ENCODE measurements around the gene FTSJ3.
"Not testable (repeated sequence)": the region's sequence is repeated elsewhere in the genome, so short reads cannot be mapped to it uniquely, and the experiment has no call there.

FTSJ3 gene, protein sequence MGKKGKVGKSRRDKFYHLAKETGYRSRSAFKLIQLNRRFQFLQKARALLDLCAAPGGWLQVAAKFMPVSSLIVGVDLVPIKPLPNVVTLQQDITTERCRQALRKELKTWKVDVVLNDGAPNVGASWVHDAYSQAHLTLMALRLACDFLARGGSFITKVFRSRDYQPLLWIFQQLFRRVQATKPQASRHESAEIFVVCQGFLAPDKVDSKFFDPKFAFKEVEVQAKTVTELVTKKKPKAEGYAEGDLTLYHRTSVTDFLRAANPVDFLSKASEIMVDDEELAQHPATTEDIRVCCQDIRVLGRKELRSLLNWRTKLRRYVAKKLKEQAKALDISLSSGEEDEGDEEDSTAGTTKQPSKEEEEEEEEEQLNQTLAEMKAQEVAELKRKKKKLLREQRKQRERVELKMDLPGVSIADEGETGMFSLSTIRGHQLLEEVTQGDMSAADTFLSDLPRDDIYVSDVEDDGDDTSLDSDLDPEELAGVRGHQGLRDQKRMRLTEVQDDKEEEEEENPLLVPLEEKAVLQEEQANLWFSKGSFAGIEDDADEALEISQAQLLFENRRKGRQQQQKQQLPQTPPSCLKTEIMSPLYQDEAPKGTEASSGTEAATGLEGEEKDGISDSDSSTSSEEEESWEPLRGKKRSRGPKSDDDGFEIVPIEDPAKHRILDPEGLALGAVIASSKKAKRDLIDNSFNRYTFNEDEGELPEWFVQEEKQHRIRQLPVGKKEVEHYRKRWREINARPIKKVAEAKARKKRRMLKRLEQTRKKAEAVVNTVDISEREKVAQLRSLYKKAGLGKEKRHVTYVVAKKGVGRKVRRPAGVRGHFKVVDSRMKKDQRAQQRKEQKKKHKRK

DNA sequence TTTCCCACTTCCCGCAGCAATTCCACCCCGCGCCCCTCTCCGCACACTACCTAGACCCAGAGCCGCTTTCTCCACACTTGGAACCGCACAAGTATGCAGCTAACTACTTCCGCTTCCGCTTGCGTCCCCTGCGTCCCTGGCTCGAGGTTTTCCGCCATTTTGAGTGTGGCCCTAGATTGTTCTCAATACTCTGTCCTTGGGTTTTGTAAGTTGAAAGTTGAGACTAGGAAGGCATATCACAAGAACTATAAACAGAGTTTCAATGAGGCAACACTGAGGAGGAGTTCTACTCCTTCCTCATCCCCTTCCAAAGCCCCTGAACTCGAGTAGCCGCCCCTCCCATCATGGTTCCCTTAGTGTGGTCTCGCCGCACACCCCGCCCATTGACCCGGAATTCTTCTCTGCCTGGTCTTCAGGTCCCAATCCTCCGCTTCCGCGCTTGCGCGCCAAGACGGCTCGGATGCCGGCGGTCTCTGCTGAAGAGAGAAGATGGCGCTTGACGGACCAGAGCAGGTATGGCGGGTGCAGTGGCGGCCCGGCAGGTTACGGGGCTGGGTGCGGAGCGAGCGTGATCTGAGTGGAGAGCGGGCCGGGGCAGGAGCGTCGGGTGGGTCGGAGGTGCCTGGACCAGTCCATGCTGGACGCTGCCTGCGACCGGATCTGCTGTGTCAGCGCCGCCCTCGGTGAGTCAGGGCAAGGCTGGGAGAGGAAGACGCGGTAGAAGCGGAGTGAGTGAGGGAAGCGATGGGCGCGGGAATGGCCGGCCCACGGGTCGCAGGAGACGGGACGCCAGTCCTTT lies at the start of gene FTSJ3, which contains the start of gene PSMC5:
Gene FTSJ3 (minus strand): TSS at position 662 of the 799 bp plus-strand sequence. CDS start 761 bp downstream, outside the sequence.
Gene PSMC5 (plus strand): TSS at position 430 of the 799 bp plus-strand sequence. CDS start 60 bp downstream, at position 490.
- peak; percentile 96 for DNase-seq

DNA sequence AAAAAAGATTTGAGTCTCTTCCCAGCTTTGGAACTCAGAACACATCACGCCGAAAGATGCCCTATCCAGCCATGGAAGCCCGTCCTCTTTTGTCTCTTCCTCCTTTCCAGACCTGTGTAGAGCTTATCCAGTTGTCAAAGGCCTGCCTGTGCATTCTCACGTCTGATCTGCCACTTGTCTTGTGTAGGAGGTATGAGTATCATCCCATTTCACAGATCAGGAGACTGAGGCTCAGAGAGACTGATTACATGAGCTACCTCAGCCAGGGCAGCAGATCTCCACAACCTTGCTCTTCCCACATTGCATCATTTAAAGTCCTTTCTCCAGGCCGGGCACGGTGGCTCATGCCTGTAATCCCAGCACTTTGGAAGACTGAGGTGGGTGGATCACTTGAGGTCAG lies 47.2 kb upstream of the FTSJ3 start:
- DNase-seq = not testable (repeated sequence)

DNA sequence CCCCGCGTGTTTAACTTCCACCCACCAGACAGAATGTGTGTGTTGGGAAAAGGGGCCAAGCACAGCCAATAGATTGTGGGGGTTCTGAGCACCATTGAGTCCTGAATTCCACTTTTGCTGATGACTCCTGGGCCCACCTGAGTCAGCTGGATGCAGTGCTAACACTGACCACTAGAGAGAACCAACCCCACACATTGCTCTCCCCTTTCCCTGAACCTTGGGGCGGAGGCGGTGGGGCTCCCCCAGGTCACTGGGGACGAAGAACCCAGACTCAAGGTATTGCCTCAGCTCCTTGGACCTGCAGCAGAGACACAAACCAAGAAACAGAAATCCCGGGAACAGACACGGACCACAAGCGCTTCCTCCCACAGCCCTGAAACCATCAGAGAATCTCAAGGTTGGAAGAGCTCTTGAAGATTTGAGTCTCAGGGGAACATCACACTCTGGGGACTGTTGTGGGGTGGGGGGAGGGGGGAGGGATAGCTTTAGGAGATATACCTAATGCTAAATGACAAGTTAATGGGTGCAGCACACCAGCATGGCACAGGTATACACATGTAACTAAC lies 46.7 kb upstream of the FTSJ3 start:
- DNase-seq = not testable (repeated sequence)

DNA sequence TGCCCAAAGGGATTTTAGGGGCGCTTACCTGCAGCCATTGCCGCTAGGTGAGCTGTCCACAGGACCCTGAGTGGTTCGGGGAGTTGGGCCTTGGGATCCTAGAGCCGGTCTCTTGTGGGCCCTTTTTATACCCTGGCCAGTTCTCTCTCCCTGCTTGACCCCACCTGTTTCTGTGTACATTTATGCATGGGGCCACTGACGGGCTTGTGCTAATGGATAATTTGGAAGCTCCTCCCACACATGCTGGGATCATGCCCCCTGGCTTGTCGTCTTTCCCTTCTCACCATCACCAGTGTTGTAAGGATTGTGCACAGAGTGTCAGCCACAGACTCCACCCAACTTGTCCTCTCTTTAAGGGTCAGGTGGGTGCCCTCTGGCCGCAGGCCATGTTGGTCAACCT lies 46.1 kb upstream of the FTSJ3 start, which contains the start of gene CSH2:
Gene CSH2 (minus strand): TSS at position 101 of the 400 bp plus-strand sequence. CDS start 63 bp downstream, at position 38.
- not testable (repeated sequence) for DNase-seq

DNA sequence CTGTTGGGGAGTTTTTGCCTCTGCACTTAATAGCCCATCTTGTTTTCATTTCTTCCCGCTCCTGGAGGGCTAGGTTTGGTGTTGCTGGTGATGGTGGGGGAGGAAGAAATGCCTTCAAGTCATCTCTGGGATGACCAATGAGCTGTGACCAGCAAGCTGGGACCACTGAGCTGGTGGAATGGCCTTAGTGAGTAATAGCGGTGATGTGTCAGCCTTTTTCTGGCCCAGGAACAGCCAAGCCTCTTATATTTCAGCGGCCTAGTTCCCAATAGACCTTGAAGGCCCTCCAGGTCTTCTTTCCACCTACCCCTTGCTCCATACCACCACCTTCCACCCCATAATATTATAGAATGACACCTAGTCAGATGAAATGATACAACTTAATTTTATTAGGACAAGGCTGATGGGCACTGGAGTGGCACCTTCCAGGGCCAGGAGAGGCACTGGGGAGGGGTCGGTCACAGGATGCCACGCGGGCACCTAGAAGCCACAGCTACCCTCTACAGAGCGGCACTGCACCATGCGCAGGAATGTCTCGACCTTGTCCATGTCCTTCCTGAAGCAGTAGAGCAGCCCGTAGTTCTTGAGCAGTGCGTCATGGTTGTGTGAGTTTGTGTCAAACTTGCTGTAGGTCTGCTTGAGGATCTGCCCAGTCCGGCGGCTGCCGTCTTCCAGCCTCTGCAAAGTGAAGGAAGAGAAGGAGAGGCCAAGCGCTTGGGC lies 44.3 kb upstream of the FTSJ3 start:
- DNase-seq = peak; percentile 15

DNA sequence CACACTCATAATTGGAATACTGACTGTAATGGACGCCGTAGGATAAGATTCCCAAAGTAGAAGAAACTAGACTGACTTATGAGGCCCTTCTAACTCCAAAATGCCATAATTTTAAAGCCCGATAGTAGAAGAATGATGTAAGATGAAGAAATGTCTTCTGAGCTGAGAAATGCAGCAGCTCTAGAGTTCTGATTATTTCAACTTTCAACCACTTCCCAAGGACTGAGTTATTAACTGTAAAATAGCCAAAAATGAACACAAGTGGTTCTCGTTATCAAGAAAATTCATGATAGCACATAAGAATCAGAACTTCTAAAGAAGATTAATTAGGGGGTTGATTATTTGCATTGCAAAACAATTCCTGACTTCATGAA lies 42.8 kb upstream of the FTSJ3 start:
- DNase-seq = not testable (repeated sequence)

DNA sequence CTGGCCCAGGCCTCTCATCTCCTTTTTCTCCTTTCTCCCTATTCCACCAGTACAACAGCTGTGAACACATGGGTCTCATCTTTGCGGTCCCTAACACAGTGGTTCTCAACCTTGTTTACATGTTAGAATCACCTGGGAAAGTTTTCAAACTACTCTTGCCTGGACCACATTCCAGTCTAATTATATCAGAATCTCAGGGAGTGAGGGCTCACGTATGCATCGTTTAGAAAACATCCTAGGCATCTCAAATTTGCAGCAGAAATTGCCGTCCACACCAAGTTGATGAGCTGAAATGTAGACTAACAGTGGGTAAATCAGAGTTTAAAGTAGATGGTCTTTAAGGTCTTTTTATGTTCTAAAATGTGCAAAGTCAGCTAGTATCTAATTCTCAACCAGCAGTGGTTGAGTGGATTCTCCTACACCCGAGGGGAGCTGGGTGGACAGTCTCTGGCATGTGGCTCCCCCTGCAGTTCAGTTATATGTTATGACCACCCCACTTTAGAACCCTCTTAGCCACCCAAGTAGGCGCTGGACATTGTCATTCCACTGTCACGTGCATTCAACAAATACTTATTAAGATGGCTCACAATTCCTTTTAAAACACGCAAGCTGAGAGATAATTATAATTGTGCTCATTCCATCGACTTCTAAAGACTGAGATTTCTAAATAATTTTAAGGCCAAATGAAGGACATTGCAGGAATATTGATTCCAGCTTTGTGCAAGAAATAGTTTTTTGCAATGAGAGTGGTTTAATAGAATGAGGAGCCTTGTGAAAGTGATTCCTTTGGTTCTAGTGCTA lies 42.2 kb upstream of the FTSJ3 start:
- peak; percentile 54 for DNase-seq

DNA sequence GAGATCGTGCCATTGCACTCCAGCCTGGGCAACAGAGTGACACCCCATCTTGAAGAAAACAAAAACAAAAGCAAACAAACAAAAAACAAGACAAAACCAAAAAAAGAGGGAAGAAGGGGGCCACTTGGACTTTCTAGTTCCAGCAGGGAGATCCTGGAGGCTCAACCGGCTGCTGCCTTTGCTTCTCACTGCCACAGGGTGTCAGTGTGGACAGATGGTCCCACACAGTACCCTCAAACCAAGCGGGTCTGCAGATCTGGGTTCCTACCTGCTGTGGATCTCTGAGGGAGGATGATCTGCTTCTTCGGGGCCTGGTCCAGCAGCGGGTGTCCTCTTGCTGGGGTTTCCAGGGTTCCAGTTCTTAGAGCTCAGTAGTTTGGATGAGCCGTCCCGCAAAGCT lies 39.2 kb upstream of the FTSJ3 start:
- not testable (repeated sequence) for DNase-seq

DNA sequence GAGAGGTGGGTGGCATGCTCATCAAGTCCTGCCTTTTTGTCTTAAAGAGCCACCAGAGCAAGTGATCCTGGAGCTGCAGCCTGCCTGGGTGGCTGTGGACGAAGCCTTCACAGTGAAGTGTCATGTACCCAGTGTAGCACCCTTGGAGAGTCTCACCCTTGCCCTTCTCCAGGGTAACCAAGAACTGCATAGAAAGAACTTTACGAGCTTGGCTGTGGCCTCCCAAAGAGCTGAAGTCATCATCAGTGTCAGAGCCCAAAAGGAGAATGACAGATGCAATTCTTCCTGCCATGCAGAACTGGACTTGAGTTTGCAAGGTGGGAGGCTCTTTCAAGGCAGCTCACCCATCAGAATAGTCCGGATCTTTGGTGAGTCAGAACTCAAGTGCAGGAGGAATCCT lies 31.8 kb upstream of the FTSJ3 start:
- no peak for DNase-seq

DNA sequence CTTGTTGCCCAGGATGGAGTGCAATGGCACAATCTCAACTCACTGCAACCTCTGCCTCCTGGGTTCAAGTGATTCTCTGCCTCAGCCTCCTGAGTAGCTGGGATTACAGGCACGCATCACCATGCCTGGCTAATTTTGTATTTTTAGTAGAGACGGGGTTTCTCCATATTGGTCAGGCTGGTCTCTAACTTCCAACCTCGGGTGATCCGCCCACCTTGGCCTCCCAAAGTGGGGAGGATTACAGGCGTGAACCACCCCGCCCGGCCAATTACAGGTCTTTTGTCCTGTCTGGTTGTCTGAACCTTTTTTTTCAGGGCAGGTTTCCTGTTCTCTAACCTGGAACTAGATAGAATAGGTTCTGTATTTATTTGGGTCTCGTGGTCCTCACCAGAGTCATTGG lies 29.0 kb upstream of the FTSJ3 start:
- not testable (repeated sequence) for DNase-seq

DNA sequence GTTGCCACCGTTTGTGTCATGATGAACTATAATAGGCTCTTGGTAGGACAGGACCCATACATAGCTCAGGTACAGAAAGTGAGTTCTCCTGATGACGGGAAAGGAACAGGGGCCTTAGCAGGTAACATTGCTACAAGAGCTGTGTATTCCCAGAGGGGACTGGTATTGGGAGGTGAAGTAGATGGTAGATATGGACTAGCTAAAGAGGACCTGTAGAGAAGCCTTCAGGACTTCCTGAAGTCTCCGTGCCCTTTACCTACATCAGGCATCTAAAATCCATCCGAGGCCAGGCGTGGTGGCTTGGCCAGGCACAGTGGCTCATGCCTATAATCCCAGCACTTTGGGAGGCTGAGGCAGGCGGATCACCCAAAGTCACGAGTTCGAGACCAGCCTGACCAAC lies 27.7 kb upstream of the FTSJ3 start:
- DNase-seq = no peak

DNA sequence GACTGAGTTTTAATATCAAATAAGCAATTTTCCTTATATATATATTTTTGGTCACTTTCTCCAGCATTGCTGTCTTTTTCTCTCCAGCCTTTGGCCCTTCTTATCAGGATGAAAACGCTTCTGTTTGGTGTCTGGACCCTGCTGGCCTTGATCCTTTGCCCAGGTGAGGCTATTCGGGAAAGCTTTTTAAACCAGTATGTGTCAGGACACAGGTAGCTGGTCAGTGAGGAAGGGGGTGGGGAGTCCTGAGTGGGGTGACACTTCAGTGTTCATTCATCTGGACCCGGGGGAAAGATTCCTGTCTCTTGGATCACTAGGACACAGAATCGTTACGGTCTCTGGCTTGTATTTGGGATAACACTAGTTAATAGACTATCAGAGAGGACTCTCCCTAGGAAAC lies 27.2 kb upstream of the FTSJ3 start:
- DNase-seq = no peak

DNA sequence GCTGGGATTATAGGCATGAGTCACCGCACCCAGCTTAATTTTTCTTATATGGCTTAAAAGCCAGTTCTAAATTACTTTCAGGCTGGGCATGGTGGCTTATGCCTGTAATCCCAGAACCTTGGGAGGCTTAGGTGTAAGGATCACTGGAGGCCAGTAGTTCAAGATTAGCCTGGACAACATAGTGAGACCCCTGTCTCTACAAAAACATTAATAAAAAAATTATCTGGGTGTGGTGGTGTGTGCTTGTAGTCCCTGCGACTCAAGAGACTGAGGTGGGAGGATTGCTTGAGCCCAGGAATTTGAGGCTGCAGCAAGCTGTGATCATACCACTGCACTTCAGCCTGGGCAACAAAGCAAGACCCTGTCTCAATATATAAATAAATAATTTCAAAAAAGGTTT lies 25.8 kb upstream of the FTSJ3 start:
- no peak for DNase-seq

DNA sequence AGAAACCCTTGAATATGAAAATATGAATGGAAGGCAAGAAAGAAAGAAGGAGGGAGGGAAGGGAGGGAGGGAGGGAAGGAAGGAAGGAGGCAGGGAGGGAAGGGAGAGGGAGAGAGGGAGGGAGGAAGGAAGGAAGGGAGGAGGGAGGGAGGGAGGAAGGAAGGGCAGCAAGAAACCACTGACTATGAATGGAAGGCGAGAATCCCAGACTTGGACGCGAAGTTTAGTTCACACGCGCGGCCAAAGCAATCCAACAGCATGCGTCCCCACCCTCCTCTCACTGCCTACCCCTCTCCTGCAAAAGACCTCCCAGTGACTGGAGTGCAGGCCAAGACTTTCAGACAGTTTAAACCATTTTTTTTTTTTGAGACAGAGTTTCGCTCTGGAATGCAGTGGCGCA lies 22.9 kb upstream of the FTSJ3 start:
- no peak for DNase-seq

DNA sequence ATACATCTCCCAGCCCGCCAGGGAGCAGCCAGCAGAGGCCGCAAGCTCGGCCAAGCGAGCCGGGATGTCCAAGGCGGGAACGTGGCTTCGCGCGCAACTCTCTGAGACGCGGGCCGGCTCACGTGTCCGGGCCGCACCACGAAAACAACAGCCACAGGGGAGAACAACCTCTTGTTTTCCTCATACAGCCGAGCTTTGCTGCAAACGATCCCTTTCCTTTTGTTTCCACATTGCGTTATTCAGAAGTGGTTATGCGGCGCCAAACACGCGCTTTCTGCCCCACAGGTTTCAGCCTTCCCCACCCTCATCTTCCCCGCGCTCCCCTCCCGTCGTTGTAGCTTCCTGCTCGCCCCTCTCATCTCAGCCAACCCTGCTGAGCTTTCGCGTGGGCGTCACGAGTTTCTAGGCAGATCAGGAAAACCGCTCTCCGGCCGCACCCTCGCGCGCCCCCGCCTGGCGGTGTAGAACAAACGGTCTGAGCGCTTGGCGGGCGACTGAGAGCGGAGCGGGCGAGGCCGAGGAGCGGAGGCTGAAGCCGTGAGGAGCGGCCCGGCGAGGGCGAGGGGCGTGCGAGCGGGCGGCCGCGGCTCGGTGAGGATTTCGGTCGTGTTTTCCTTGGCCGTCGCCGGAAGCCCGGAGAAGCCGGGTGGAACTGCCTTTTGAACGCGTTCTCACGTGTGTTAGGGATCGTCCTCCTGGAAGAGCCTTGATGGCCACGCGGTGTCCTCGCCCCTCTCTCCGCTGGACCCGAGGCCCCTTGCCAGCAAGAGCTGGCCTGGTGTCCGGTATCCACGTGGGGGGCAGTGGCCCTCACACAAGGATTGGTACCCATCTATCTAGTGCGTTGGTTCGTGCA lies 21.6 kb upstream of the FTSJ3 start:
- peak; percentile 86 for DNase-seq

DNA sequence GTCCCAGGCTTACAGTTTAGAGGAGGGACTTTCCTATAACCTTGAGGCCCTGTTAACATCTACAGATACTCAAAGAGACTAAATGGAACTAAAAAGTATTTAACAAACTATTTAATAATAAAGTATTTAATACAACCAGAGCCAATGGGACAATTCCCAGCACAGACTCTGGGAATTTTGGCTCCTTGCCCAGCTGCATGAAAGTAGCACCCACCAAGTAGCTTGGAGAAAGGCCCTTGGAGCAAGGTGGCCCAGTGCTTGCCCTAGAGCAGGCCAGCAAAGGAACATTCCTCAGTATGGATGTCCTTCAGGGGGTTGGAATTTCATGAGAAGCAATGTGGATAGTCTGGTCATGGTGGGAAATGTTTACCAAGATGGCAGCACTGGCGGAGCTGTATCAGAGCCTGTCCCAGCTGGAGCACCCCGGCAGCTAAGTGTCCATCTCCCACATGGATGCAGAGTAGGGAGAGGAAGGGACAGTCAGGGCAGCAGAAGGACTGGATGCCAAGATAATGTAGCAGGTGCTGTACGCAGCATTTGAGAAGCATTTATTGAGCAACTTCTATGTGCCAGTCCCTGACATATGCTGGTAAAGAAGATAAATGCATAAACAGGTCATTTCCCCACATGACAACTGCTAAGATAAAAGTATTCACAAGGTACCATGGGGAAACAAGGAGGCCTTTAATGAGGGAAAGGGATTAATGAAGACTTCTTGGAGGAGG lies 20.2 kb upstream of the FTSJ3 start:
- DNase-seq = no peak

DNA sequence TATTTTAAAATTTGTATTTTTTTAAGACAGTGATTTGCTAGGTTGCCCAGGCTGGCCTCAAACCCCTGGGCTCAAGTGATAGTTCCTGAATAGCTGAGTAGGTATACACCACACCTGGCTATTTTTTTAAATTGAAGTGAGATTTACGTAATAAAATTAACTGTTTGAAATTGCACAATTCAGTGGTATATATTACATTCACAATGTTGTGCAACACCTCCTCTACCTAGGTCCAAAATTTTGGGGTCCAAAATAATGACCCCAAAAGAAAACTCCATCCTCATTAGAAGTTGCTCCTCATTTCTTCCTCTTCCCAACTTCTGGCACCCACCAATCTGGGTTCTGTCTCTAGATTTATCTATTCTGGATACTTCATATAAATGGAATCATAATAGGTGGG lies 18.0 kb upstream of the FTSJ3 start:
- no peak for DNase-seq

DNA sequence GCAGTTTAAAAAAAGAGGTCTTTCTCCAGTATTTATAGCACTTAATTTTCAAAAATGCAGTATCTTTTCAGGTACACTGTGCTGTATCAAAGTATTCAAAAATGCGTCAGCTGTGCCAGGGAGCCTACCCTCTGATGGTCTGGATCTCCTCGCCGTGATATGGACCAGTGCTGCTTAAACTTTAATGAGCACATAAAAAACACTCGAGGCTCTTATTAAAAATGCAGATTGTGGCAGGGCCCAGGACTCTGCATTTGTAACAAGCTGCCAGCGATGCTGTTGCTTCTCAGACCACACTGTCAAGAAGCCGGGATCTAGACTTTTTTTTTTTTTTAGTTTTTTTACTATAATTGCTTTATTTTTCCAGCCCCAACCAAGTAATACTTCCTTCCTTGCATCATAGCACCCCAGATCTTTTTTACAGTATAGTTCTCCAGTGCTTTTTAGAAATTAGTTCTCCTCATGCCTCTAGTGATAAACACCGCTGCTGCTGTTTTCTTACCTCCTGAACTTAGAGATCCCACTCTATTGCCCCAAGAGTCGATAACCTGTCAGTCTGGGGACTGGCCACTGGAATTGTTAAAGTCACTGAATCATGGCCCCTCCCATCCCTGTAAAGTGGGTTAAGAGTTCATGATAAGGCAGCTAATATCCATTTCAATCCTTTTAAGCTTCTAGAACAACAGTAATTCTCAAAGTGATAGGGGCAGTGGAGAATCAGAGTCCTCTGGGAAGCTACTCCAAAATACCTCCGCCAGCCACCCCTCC lies 16.6 kb upstream of the FTSJ3 start:
- no peak for DNase-seq
